ENCODE measurements around the gene CTBP2. TPM values are rescaled to one million over a fixed set of nuclear protein-coding genes. Genes with fewer than 3 reads are reported as not detected.

CTBP2 gene
- total RNA-seq, 1 experiment from 2014 or later, result 191 TPM

DNA sequence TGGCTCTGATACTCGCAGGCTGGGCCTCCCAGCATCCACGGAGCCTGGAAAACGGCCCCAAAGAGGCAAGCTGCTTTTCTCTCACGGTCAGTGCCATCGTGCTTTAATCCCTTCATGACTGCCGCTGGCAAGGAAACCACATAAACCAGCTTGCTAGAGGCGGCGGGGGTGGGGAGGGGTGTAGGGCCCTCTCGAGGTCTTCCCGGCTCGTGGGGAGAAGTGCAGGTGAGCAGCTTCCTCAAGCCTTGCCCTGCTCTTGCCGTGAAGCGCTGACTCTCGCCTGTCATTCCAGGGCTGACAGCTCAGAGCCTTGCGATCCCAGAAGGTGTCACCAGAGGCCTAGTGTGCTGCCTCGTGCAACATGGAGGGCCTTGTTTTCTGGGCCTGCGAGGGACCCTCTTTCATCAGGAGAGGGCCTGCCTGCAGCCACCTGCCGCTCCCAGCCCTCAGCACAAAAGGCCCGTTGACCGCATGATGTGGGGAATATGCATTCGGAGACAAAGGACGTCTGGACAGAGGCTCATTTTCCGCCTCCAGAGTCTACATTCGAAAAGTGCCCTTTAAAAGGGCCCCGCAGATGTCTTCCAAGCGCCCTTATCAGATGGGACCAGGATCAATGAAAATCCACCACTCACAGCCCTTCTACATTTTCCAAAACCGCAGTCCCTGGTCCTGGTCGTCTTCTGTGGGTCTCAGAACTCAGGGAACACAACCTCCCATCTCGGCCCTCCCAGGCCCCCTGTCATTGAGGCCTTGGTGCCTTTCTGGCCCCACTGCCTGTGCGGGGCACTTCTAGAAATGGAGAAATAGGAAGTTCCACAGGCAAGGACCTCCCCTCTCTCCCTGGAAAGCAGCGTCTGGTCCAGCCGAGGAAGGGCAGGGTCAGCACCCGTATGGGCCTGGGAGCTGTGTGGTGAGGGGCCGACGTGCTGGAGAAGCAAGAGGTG is 159.7 kb downstream of the CTBP2 start:
- CTCF ChIA-PET, result interaction anchor here (0.7 to 2.5 kb wide), 4 partner anchors 8 to 60 kb away, joined by 3 to 11 read pairs (median 5); no protein-coding TSS in a partner anchor
- H3K4me3 Mint-ChIP-seq, result no peak overlapping the region
- POLR2A ChIA-PET, result no interaction called here
- no peaks in the 10 kb centered on the region for H3K9me3 Mint-ChIP-seq
- peak overlapping the region; percentile 36 for H3K27ac Mint-ChIP-seq
- H3K36me3 Mint-ChIP-seq, result peaks cover 36% of the 10 kb centered on the region
- DNase-seq (ENCODE audit: low spot score), result peak; percentile 17
- peak; percentile 11 for ATAC-seq
- TF ChIP-seq, protein P1, sequence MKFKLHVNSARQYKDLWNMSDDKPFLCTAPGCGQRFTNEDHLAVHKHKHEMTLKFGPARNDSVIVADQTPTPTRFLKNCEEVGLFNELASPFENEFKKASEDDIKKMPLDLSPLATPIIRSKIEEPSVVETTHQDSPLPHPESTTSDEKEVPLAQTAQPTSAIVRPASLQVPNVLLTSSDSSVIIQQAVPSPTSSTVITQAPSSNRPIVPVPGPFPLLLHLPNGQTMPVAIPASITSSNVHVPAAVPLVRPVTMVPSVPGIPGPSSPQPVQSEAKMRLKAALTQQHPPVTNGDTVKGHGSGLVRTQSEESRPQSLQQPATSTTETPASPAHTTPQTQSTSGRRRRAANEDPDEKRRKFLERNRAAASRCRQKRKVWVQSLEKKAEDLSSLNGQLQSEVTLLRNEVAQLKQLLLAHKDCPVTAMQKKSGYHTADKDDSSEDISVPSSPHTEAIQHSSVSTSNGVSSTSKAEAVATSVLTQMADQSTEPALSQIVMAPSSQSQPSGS (CRISPR knock-in tag; IDR thresholded peaks at IDR 0.05; ENCODE audit: borderline replicate concordance, low read depth), result no peak
- TF ChIP-seq, protein P2, sequence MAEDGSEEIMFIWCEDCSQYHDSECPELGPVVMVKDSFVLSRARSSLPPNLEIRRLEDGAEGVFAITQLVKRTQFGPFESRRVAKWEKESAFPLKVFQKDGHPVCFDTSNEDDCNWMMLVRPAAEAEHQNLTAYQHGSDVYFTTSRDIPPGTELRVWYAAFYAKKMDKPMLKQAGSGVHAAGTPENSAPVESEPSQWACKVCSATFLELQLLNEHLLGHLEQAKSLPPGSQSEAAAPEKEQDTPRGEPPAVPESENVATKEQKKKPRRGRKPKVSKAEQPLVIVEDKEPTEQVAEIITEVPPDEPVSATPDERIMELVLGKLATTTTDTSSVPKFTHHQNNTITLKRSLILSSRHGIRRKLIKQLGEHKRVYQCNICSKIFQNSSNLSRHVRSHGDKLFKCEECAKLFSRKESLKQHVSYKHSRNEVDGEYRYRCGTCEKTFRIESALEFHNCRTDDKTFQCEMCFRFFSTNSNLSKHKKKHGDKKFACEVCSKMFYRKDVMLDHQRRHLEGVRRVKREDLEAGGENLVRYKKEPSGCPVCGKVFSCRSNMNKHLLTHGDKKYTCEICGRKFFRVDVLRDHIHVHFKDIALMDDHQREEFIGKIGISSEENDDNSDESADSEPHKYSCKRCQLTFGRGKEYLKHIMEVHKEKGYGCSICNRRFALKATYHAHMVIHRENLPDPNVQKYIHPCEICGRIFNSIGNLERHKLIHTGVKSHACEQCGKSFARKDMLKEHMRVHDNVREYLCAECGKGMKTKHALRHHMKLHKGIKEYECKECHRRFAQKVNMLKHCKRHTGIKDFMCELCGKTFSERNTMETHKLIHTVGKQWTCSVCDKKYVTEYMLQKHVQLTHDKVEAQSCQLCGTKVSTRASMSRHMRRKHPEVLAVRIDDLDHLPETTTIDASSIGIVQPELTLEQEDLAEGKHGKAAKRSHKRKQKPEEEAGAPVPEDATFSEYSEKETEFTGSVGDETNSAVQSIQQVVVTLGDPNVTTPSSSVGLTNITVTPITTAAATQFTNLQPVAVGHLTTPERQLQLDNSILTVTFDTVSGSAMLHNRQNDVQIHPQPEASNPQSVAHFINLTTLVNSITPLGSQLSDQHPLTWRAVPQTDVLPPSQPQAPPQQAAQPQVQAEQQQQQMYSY (CRISPR knock-in tag; IDR thresholded peaks at IDR 0.05), result no peak
- TF ChIP-seq, protein P3, sequence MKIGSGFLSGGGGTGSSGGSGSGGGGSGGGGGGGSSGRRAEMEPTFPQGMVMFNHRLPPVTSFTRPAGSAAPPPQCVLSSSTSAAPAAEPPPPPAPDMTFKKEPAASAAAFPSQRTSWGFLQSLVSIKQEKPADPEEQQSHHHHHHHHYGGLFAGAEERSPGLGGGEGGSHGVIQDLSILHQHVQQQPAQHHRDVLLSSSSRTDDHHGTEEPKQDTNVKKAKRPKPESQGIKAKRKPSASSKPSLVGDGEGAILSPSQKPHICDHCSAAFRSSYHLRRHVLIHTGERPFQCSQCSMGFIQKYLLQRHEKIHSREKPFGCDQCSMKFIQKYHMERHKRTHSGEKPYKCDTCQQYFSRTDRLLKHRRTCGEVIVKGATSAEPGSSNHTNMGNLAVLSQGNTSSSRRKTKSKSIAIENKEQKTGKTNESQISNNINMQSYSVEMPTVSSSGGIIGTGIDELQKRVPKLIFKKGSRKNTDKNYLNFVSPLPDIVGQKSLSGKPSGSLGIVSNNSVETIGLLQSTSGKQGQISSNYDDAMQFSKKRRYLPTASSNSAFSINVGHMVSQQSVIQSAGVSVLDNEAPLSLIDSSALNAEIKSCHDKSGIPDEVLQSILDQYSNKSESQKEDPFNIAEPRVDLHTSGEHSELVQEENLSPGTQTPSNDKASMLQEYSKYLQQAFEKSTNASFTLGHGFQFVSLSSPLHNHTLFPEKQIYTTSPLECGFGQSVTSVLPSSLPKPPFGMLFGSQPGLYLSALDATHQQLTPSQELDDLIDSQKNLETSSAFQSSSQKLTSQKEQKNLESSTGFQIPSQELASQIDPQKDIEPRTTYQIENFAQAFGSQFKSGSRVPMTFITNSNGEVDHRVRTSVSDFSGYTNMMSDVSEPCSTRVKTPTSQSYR (CRISPR knock-in tag; IDR thresholded peaks at IDR 0.05), result no peak
- no peak for TF ChIP-seq MYBL2 (CRISPR knock-in tag; IDR thresholded peaks at IDR 0.05)
- no peak for TF ChIP-seq TEAD4 (CRISPR knock-in tag; IDR thresholded peaks at IDR 0.05)
- TF ChIP-seq, protein P4, sequence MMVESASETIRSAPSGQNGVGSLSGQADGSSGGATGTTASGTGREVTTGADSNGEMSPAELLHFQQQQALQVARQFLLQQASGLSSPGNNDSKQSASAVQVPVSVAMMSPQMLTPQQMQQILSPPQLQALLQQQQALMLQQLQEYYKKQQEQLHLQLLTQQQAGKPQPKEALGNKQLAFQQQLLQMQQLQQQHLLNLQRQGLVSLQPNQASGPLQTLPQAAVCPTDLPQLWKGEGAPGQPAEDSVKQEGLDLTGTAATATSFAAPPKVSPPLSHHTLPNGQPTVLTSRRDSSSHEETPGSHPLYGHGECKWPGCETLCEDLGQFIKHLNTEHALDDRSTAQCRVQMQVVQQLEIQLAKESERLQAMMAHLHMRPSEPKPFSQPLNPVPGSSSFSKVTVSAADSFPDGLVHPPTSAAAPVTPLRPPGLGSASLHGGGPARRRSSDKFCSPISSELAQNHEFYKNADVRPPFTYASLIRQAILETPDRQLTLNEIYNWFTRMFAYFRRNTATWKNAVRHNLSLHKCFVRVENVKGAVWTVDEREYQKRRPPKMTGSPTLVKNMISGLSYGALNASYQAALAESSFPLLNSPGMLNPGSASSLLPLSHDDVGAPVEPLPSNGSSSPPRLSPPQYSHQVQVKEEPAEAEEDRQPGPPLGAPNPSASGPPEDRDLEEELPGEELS (CRISPR knock-in tag; IDR thresholded peaks at IDR 0.05), result no peak
- TF ChIP-seq PRRX2 (CRISPR knock-in tag; IDR thresholded peaks at IDR 0.05), result no peak
- TF ChIP-seq, protein P5, sequence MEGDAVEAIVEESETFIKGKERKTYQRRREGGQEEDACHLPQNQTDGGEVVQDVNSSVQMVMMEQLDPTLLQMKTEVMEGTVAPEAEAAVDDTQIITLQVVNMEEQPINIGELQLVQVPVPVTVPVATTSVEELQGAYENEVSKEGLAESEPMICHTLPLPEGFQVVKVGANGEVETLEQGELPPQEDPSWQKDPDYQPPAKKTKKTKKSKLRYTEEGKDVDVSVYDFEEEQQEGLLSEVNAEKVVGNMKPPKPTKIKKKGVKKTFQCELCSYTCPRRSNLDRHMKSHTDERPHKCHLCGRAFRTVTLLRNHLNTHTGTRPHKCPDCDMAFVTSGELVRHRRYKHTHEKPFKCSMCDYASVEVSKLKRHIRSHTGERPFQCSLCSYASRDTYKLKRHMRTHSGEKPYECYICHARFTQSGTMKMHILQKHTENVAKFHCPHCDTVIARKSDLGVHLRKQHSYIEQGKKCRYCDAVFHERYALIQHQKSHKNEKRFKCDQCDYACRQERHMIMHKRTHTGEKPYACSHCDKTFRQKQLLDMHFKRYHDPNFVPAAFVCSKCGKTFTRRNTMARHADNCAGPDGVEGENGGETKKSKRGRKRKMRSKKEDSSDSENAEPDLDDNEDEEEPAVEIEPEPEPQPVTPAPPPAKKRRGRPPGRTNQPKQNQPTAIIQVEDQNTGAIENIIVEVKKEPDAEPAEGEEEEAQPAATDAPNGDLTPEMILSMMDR (IDR thresholded peaks at IDR 0.05), result no peak
- TF ChIP-seq, protein P6, sequence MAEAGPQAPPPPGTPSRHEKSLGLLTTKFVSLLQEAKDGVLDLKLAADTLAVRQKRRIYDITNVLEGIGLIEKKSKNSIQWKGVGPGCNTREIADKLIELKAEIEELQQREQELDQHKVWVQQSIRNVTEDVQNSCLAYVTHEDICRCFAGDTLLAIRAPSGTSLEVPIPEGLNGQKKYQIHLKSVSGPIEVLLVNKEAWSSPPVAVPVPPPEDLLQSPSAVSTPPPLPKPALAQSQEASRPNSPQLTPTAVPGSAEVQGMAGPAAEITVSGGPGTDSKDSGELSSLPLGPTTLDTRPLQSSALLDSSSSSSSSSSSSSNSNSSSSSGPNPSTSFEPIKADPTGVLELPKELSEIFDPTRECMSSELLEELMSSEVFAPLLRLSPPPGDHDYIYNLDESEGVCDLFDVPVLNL (CRISPR knock-in tag; IDR thresholded peaks at IDR 0.05; ENCODE audit: borderline replicate concordance, low read depth), result no peak
- no peak for TF ChIP-seq ZNF121 (CRISPR knock-in tag; IDR thresholded peaks at IDR 0.05)
- TF ChIP-seq RORB (CRISPR knock-in tag; IDR thresholded peaks at IDR 0.05), result no peak
- TF ChIP-seq ZBTB21 (CRISPR knock-in tag; IDR thresholded peaks at IDR 0.05; ENCODE audit: borderline replicate concordance), result no peak
- TF ChIP-seq NFYB (CRISPR knock-in tag; conservative IDR thresholded peaks at IDR 0.05; ENCODE audit: low read depth), result no peak
- H3K27me3 Mint-ChIP-seq (ENCODE audit: low read depth), result no peaks in the 10 kb centered on the region
- H3K4me1 Mint-ChIP-seq, result no peaks in the 10 kb centered on the region

Data from WTC11 (cell line).